Psoas muscle (tissue), 8 donors: ENCODE results near the gene SIM2. TPM values are rescaled to one million over a fixed set of nuclear protein-coding genes. Genes with fewer than 3 reads are reported as not detected.

ENCODE experiments used
- ATAC-seq, 4 donors: fragments of 200-7000 bp; cut with Tn5 transposase; one replicate each; pipeline ENCODE4 v1.9.1; 2020; ENCODE audit warnings: moderate library complexity in 3 of 4, mild to moderate bottlenecking in 2 of 4
- DNase-seq, 2 donors: peaks; one replicate each; pipeline ENCODE4 v3.0.0-alpha.2; 2020
- H3K27ac ChIP-seq: fragments of 200-600 bp; one replicate; pipeline ENCODE4 v1.8.0; 2022
- H3K27me3 ChIP-seq, 3 donors: fragments of 200-600 bp in 1 of 3; one replicate each; pipeline versions ENCODE4 v1.6.1 to v1.8.0; 2013 to 2022; ENCODE audit warnings: low read length in 2 of 3, mild to moderate bottlenecking in 2 of 3, moderate library complexity in 1 of 3; ENCODE audit not compliant: insufficient read depth in 3 of 3
- H3K36me3 ChIP-seq, 2 donors: fragments of 200-600 bp in 1 of 2; one replicate each; pipeline versions ENCODE4 v1.6.1 to v1.8.0; 2013 to 2022; ENCODE audit warnings: low read depth in 1 of 2, mild to moderate bottlenecking in 1 of 2, moderate library complexity in 1 of 2; ENCODE audit not compliant: insufficient read depth in 1 of 2
- H3K4me1 ChIP-seq: fragments of 200-600 bp; one replicate; pipeline ENCODE4 v1.8.0; 2022
- H3K4me3 ChIP-seq: fragments of 200-600 bp; one replicate; pipeline ENCODE4 v1.8.0; 2022; ENCODE audit warnings: mild to moderate bottlenecking
- H3K9me3 ChIP-seq: fragments of 200-600 bp; one replicate; pipeline ENCODE4 v1.8.0; 2022
- WGBS, 3 donors: extraction: QIAGEN DNeasy Blood & Tissue Kit; methylation state at CpG; one replicate each; pipeline versions ENCODE4 v1.1.6 to v1.1.7; 2013; 5-methylcytosine and 5-hydroxymethylcytosine counted together
- intact Hi-C, 2 donors: fragments of 100-400 bp; cut with DNase I; formaldehyde crosslinking; loops; one replicate each; pipeline versions ENCODE4 v1.11.0 to v1.14.2; 2022
- polyA plus RNA-seq, 3 donors: library from polyadenylated mRNA; stranded (reverse); fragments of 200-250 nt; gene quantifications; one replicate each; pipeline ENCODE4 v1.2.3, GENCODE V29; 2013
- total RNA-seq, 4 donors: library from RNA; stranded (reverse); fragmentation: NEBNext Ultra II Directional in 2 of 4; extraction: Animal tissue kit (Norgen Biotek cat#: 25700) in 2 of 4; gene quantifications; one replicate each; pipeline versions ENCODE4 v1.2.1 to v1.2.4, GENCODE V29; 2021 to 2023
- TF ChIP-seq, protein P1 (sequence below): fragments of 200-600 bp; IDR thresholded peaks from one replicate; pipeline ENCODE4 v1.8.0; 2022; ENCODE audit warnings: antibody characterized with exemption
- donor health status: healthy with polysubstance abuse.
- donor health status: DM: no; HTN: no; CAD: no; lungs with moderate emphysema.
- donor health status: Bipolar disorder and iron deficiency.
- donor health status: healthy.
- donor health status: DM: yes; HTN: yes; CAD: no.
- donor health status: DM: no; HTN: no; CAD: no.
- donor health status: DM: no; HTN: no; CAD: no.
- donor health status: DM: yes; HTN: yes; CAD: no.

The SIM2 gene
- total and polyA plus RNA-seq, 7 donors: 0.06 to 3.0 (median 0.14) TPM

DNA sequence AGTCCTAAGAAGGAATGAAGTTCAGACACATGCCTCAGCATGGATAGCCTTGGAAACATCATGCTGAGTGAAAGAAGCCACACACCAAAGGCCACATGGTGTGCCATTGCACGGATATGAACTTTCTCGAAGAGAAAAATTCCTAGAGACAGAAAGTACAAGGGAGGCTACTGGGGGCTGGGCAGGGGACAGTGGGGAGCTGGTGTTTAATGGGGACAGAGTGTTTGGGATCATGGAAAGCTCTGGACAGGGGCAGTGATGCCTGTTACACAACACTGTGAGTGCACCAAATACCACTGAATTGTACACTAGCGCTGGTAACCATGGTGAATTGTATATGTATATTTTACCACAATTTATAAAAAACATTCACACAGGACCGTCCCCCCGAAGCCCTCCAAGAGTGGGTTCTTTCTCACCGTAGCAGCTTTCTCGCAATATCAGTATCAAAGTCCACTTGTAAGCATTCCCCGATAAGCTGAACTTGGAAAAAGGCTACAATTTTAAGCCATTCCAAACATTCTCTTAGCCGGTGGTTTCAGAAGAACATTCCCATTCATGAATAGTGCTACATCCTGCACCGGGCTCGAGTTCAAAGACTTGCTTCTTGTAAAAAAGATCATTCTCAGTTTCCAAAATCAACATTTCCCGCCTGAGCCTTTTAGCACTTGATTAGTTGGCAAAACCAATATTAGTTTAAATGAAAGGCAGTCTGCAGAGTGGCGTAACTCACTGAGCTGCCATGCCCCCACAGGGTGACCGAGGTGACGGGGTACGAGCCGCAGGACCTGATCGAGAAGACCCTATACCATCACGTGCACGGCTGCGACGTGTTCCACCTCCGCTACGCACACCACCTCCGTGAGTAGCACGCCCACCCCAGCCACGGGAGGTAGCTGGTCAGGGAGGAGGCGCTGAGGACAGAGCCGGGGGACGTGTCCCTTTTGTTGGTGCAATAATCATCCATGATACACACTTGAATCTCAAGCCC is 31.7 kb downstream of the SIM2 start:
- intact Hi-C loops: no loop called here
- H3K9me3 ChIP-seq: no peaks in the 10 kb centered on the region
- H3K4me3 ChIP-seq: no peak overlapping the region
- no peaks in the 10 kb centered on the region for H3K4me1 ChIP-seq
- H3K27ac ChIP-seq: no peak overlapping the region
- H3K27me3 ChIP-seq: peaks cover 0 to 43% (median 8%) of the 10 kb centered on the region in 3 donors
- H3K36me3 ChIP-seq: no peaks in the 10 kb centered on the region
- ATAC-seq: no peak
- WGBS, 3 donors: 68 to 76% (median 73%) methylated on average over 30 of the region's 30 CpGs
- DNase-seq: no peak
- TF ChIP-seq, protein P1, sequence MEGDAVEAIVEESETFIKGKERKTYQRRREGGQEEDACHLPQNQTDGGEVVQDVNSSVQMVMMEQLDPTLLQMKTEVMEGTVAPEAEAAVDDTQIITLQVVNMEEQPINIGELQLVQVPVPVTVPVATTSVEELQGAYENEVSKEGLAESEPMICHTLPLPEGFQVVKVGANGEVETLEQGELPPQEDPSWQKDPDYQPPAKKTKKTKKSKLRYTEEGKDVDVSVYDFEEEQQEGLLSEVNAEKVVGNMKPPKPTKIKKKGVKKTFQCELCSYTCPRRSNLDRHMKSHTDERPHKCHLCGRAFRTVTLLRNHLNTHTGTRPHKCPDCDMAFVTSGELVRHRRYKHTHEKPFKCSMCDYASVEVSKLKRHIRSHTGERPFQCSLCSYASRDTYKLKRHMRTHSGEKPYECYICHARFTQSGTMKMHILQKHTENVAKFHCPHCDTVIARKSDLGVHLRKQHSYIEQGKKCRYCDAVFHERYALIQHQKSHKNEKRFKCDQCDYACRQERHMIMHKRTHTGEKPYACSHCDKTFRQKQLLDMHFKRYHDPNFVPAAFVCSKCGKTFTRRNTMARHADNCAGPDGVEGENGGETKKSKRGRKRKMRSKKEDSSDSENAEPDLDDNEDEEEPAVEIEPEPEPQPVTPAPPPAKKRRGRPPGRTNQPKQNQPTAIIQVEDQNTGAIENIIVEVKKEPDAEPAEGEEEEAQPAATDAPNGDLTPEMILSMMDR: no peak

DNA sequence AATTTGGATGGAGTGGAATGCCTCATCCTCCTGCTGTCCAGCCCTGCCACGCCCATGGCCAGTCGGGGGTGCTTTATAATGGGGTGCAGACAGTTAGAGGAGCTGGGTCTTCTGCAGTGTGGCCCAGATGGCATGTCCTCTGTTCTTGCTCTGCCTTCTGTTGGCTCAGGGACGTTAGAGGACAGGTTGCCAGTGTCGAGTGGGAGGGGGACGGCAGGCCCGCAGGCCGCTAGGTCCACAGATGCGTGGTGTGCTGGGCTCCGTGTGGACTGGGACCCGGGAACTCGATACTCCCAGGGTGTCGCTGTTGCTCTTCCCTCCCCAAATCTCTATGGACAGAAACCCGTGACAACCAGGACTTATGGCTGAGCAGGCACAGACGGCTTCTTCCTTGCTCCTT is 33.3 kb downstream of the SIM2 start:
- Histone ChIP-seq H3K36me3 (no peaks in the 10 kb centered on the region), H3K27me3 (peaks cover 0 to 55% (median 14%) of the 10 kb centered on the region in 3 donors), H3K4me1 (no peaks in the 10 kb centered on the region), H3K9me3 (no peaks in the 10 kb centered on the region), H3K4me3 (no peak overlapping the region), H3K27ac (no peak overlapping the region)
- no peak for ATAC-seq
- TF ChIP-seq, protein P1: no peak
- intact Hi-C loops: no loop called here
- 53 to 62% (median 61%) methylated on average over 14 of the region's 14 CpGs for WGBS, 3 donors
- DNase-seq: no peak

DNA sequence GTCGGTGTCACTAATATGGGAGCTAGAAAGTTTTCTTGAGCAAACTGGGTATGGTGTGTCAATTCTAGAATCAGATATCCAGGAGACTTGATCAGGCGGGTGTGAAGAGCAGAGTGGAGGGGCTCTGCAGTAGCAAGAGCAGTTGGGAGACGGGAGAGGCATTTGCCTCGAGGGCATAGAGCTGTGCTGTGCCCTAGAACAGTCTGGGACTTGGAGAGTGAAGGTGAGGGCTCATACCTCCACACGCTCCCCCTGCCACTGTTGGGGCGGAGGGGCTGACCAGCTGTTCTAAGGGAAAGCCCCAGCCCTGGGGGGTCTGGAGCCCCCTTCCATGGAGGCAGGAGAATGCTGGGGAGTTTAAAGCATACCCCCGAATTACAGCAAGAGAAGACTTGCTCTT is 33.8 kb downstream of the SIM2 start:
- H3K4me1 ChIP-seq: no peaks in the 10 kb centered on the region
- H3K27me3 ChIP-seq: peaks cover 0 to 59% (median 14%) of the 10 kb centered on the region in 3 donors
- intact Hi-C loops: no loop called here
- H3K9me3 ChIP-seq: no peaks in the 10 kb centered on the region
- 83 to 91% (median 86%) methylated on average over 7 of the region's 7 CpGs for WGBS, 3 donors
- H3K27ac ChIP-seq: no peak overlapping the region
- DNase-seq: no peak
- H3K36me3 ChIP-seq: no peaks in the 10 kb centered on the region
- TF ChIP-seq, protein P1: no peak
- ATAC-seq: no peak
- H3K4me3 ChIP-seq: no peak overlapping the region

DNA sequence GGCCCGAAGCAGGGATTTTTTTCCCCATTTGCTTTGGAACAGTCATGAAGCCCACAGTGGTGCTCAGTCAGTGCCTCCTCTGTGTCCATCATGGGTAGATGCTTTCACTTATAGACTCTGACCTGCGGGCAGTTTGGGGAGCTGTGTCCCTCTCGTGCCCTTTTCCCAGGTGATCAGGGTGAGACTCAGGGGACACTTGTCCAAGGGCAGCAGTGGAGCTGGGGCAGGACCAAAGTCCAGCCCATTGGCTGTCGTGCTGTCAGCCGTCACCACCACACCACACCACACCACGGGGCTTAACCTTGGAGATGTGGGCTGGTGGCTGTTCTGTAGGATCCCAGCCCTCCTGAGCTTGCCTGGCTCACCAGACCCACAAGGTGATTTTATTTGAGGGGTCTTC is 34.9 kb downstream of the SIM2 start:
- intact Hi-C loops: no loop called here
- Histone ChIP-seq H3K36me3 (no peaks in the 10 kb centered on the region), H3K4me1 (no peaks in the 10 kb centered on the region), H3K9me3 (no peaks in the 10 kb centered on the region), H3K27me3 (peaks cover 0 to 55% (median 14%) of the 10 kb centered on the region in 3 donors), H3K4me3 (no peak overlapping the region), H3K27ac (no peak overlapping the region)
- TF ChIP-seq, protein P1: no peak
- ATAC-seq: no peak
- DNase-seq: no peak
- WGBS, 3 donors: 91 to 93% (median 92%) methylated on average over 6 of the region's 6 CpGs
